Neural cell (in vitro differentiated cells): Measurements from ENCODE around the gene RBFOX2. TPM values are rescaled to one million over a fixed set of nuclear protein-coding genes. Genes with fewer than 3 reads are reported as not detected.
"Not testable (repeated sequence)": the region's sequence is repeated elsewhere in the genome, so short reads cannot be mapped to it uniquely, and the experiment has no call there.

Experiments
- H2AFZ ChIP-seq: fragments of 200-600, 300-800 bp; sonication (generic), shearing (Covaris generic); 2 replicates; pipeline ENCODE4 v1.6.0; 2014; ENCODE audit warnings: low read depth, mild to moderate bottlenecking, antibody characterized with exemption, low read length, moderate library complexity
- H3F3A ChIP-seq: fragments of 200-600 bp; shearing (Covaris generic); 2 replicates; pipeline ENCODE4 v1.6.1; 2016; ENCODE audit warnings: mild to moderate bottlenecking, moderate library complexity, mixed read lengths, antibody characterized with exemption, low read length; ENCODE audit not compliant: insufficient read depth, poor library complexity, severe bottlenecking
- H3K27ac ChIP-seq: fragments of 200-600, 300-800 bp; sonication (generic), shearing (Covaris generic); 2 replicates; pipeline ENCODE4 v1.5.1; 2014; ENCODE audit warnings: mild to moderate bottlenecking, low read length, moderate library complexity
- H3K27me3 ChIP-seq: fragments of 300-800, 200-600 bp; sonication (generic), shearing (Covaris generic); 2 replicates; pipeline ENCODE4 v1.6.0; 2014; ENCODE audit warnings: mild to moderate bottlenecking, low read depth, low read length, moderate library complexity; ENCODE audit not compliant: insufficient read depth
- H3K36me3 ChIP-seq: fragments of 300-800, 200-600 bp; sonication (generic), shearing (Covaris generic); 2 replicates; pipeline ENCODE4 v1.5.1; 2014; ENCODE audit warnings: mild to moderate bottlenecking, antibody characterized with exemption, low read length, moderate library complexity; ENCODE audit not compliant: insufficient read depth
- H3K4me2 ChIP-seq: fragments of 300-800, 200-600 bp; sonication (generic), shearing (Covaris generic); 2 replicates; pipeline ENCODE4 v1.6.0; 2014; ENCODE audit warnings: mild to moderate bottlenecking, low read length
- H3K4me3 ChIP-seq: fragments of 300-800, 200-600 bp; sonication (generic), shearing (Covaris generic); 2 replicates; pipeline ENCODE4 v1.5.1; 2014; ENCODE audit warnings: mild to moderate bottlenecking, low read length, moderate library complexity
- H3K79me2 ChIP-seq: fragments of 200-600 bp; shearing (Covaris generic); replicated peaks from 2 replicates; pipeline ENCODE4 v1.6.0; 2014; ENCODE audit warnings: mild to moderate bottlenecking, low read length, moderate library complexity; ENCODE audit not compliant: insufficient read depth
- H3K9ac ChIP-seq: fragments of 300-800, 200-600 bp; sonication (generic), shearing (Covaris generic); 2 replicates; pipeline ENCODE4 v1.6.1; 2016; ENCODE audit warnings: mild to moderate bottlenecking, low read length, mixed read lengths
- H3K9me2 ChIP-seq: fragments of 200-600 bp; shearing (Covaris generic); 2 replicates; pipeline ENCODE4 v1.6.1; 2016; ENCODE audit warnings: mild to moderate bottlenecking, low read length, mixed read lengths; ENCODE audit not compliant: insufficient read depth
- H3K9me3 ChIP-seq: fragments of 200-600, 300-800 bp; sonication (generic), shearing (Covaris generic); 2 replicates; pipeline ENCODE4 v1.6.1; 2016; ENCODE audit warnings: mild to moderate bottlenecking, mixed run types, low read length, moderate library complexity, mixed read lengths
- H4K20me1 ChIP-seq: fragments of 200-600 bp; shearing (Covaris generic); 2 replicates; pipeline ENCODE4 v1.6.1; 2016; ENCODE audit warnings: mild to moderate bottlenecking, mixed run types; ENCODE audit not compliant: insufficient read depth
- CTCF ChIP-seq: fragments of 450-650 bp; IDR thresholded peaks from 2 replicates; pipeline ENCODE4 v1.5.1; 2014; ENCODE audit warnings: antibody characterized with exemption, mild to moderate bottlenecking, moderate library complexity; ENCODE audit not compliant: poor library complexity, severe bottlenecking
- EP300 ChIP-seq: fragments of 450-650 bp; conservative IDR thresholded peaks from 2 replicates; pipeline ENCODE4 v1.6.1; 2014; ENCODE audit warnings: antibody characterized with exemption, mild to moderate bottlenecking, moderate library complexity; ENCODE audit not compliant: poor library complexity, severe bottlenecking
- EZH2 ChIP-seq: fragments of 200-600, 300-800 bp; shearing (Covaris generic), sonication (generic); IDR thresholded peaks from 2 replicates; pipeline ENCODE4 v1.6.1; 2014; ENCODE audit warnings: antibody characterized with exemption, low read length, borderline replicate concordance, mild to moderate bottlenecking; ENCODE audit not compliant: insufficient read depth, poor library complexity, severe bottlenecking
- MXI1 ChIP-seq: fragments of 450-650 bp; conservative IDR thresholded peaks from 2 replicates; pipeline ENCODE4 v1.6.1; 2014; ENCODE audit warnings: antibody characterized with exemption, mild to moderate bottlenecking; ENCODE audit not compliant: poor library complexity, severe bottlenecking
- POLR2AphosphoS5 ChIP-seq: IDR thresholded peaks from 2 replicates; pipeline ENCODE4 v1.6.1; 2012
- RAD21 ChIP-seq: fragments of 450-650 bp; conservative IDR thresholded peaks from 2 replicates; pipeline ENCODE4 v1.6.1; 2014; ENCODE audit warnings: antibody characterized with exemption, mild to moderate bottlenecking, moderate library complexity
- SMC3 ChIP-seq: fragments of 450-650 bp; conservative IDR thresholded peaks from 2 replicates; pipeline ENCODE4 v1.6.1; 2014; ENCODE audit warnings: antibody characterized with exemption, mild to moderate bottlenecking, moderate library complexity; ENCODE audit not compliant: poor library complexity
- TAF1 ChIP-seq: IDR thresholded peaks from 2 replicates; pipeline ENCODE4 v1.6.1; 2012; ENCODE audit warnings: low read depth
- polyA plus RNA-seq: library from polyadenylated mRNA; depleted of rRNA; stranded (reverse); fragments of >200 nt; gene quantifications from 2 replicates; pipeline ENCODE4 v1.2.3, GENCODE V29; 2014
- TF ChIP-seq, protein P1 (sequence below): IDR thresholded peaks from 2 replicates; pipeline ENCODE4 v1.6.1; 2012; ENCODE audit warnings: borderline replicate concordance

RBFOX2 gene
- polyA plus RNA-seq, 1 donor from 2014 or later: 529 TPM

- Histone ChIP-seq H3K36me3 (no peaks in the 10 kb centered on the region), H3K4me3 (no peak overlapping the region)
Measured at GRCh38 chr22:36073476-36073875, 44.9 kb upstream of the RBFOX2 start.

GRCh38 chr22:36070645-36071044 is 42.0 kb upstream of the RBFOX2 start:
- not testable (repeated sequence) for H4K20me1 ChIP-seq, H2AFZ ChIP-seq, H3K79me2 ChIP-seq

More at GRCh38 chr22:36073476-36073875, 44.9 kb upstream of the RBFOX2 start:
- no peak overlapping the region for H2AFZ ChIP-seq
- H3K27me3 ChIP-seq: no peaks in the 10 kb centered on the region
- no peaks in the 10 kb centered on the region for H3K9me3 ChIP-seq
- no peaks in the 10 kb centered on the region for H3F3A ChIP-seq
- H3K79me2 ChIP-seq: no peaks in the 10 kb centered on the region
- no peaks in the 10 kb centered on the region for H3K9me2 ChIP-seq
- no peaks in the 10 kb centered on the region for H4K20me1 ChIP-seq
- no peak overlapping the region for H3K9ac ChIP-seq
- H3K4me2 ChIP-seq: no peak overlapping the region
- TF ChIP-seq POLR2AphosphoS5 (no peak), SMC3 (no peak), RAD21 (no peak), MXI1 (no peak), EP300 (no peak), CTCF (no peak), TAF1 (no peak), EZH2 (no peak)
- TF ChIP-seq, protein P1, sequence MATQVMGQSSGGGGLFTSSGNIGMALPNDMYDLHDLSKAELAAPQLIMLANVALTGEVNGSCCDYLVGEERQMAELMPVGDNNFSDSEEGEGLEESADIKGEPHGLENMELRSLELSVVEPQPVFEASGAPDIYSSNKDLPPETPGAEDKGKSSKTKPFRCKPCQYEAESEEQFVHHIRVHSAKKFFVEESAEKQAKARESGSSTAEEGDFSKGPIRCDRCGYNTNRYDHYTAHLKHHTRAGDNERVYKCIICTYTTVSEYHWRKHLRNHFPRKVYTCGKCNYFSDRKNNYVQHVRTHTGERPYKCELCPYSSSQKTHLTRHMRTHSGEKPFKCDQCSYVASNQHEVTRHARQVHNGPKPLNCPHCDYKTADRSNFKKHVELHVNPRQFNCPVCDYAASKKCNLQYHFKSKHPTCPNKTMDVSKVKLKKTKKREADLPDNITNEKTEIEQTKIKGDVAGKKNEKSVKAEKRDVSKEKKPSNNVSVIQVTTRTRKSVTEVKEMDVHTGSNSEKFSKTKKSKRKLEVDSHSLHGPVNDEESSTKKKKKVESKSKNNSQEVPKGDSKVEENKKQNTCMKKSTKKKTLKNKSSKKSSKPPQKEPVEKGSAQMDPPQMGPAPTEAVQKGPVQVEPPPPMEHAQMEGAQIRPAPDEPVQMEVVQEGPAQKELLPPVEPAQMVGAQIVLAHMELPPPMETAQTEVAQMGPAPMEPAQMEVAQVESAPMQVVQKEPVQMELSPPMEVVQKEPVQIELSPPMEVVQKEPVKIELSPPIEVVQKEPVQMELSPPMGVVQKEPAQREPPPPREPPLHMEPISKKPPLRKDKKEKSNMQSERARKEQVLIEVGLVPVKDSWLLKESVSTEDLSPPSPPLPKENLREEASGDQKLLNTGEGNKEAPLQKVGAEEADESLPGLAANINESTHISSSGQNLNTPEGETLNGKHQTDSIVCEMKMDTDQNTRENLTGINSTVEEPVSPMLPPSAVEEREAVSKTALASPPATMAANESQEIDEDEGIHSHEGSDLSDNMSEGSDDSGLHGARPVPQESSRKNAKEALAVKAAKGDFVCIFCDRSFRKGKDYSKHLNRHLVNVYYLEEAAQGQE: no peak
- no peak overlapping the region for H3K27ac ChIP-seq

DNA sequence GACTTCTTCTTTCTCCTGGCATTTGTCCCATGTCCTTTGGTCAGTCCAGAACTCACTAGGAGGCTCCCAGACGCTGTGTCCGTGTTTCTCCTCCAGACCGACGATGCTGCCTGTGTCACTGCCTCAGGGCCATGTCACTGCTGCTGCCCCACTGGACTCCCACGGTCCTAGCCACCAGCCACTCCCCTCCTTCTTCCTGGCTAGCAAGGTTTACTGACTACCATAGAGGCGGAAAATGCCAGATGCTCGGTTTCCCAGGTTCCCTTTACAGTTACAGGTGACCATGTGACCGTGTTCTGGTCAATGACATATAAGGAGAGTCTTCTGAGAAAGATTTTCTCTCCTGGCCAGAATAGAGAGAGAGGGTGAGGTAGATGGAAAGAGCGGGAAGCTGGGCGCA is 40.7 kb upstream of the RBFOX2 start:
- H3K4me3 ChIP-seq: no peak overlapping the region
- no peaks in the 10 kb centered on the region for H3F3A ChIP-seq
- no peaks in the 10 kb centered on the region for H4K20me1 ChIP-seq
- H3K36me3 ChIP-seq: no peaks in the 10 kb centered on the region
- H3K9ac ChIP-seq: no peak overlapping the region
- no peaks in the 10 kb centered on the region for H3K9me2 ChIP-seq
- no peak overlapping the region for H3K4me2 ChIP-seq
- no peaks in the 10 kb centered on the region for H3K9me3 ChIP-seq
- no peaks in the 10 kb centered on the region for H3K27me3 ChIP-seq
- TF ChIP-seq, protein P1: no peak
- no peak overlapping the region for H3K27ac ChIP-seq
- H2AFZ ChIP-seq: no peak overlapping the region
- no peaks in the 10 kb centered on the region for H3K79me2 ChIP-seq

More at GRCh38 chr22:36070645-36071044, 42.0 kb upstream of the RBFOX2 start:
- H3K9me3 ChIP-seq, H3K9ac ChIP-seq, H3K4me3 ChIP-seq, H3K36me3 ChIP-seq, H3K4me2 ChIP-seq, H3F3A ChIP-seq, H3K27ac ChIP-seq, H3K9me2 ChIP-seq, H3K27me3 ChIP-seq: not testable (repeated sequence)
